ENCODE data around the gene TBC1D24. TPM values are rescaled to one million over a fixed set of nuclear protein-coding genes. Genes with fewer than 3 reads are reported as not detected.
A peak's percentile ranks its signal among the peaks of the same experiment; 100 is the strongest.

The TBC1D24 gene
- total and polyA plus RNA-seq, 9 of the 15 experiments (the other 6 are each of a cell fraction or from before 2014, with no cell fraction given), result 1.7 to 22.6 (median 7.2) TPM

GRCh38 chr16:2513405-2514332 lies 38.7 kb downstream of the TBC1D24 start, which contains the start of gene ATP6V0C (continued):
- no peak for TF ChIP-seq CBX5 (IDR thresholded peaks at IDR 0.05; ENCODE audit: borderline replicate concordance, low read depth)
- TF ChIP-seq ZBED1 (IDR thresholded peaks at IDR 0.05), result no peak
- no peak for TF ChIP-seq ZFP30 (CRISPR knock-in tag; IDR thresholded peaks at IDR 0.05; ENCODE audit: borderline replicate concordance)
- no peak for TF ChIP-seq SMARCA4 (IDR thresholded peaks at IDR 0.05)
- no peak for TF ChIP-seq SNIP1 (IDR thresholded peaks at IDR 0.05; ENCODE audit: low read depth)
- TF ChIP-seq MNT (conservative IDR thresholded peaks at IDR 0.05), result peak in 1 of 2 experiments; percentile 71; a peak in 2 of 4 replicates
- TF ChIP-seq SP2 (IDR thresholded peaks at IDR 0.05; ENCODE audit: extremely low read depth, low read depth, low read length, poor library complexity, severe bottlenecking), result no peak
- TF ChIP-seq TBL1XR1 (IDR thresholded peaks at IDR 0.05; ENCODE audit: low read length in 2 of 2), result no peak
- TF ChIP-seq, protein P1, sequence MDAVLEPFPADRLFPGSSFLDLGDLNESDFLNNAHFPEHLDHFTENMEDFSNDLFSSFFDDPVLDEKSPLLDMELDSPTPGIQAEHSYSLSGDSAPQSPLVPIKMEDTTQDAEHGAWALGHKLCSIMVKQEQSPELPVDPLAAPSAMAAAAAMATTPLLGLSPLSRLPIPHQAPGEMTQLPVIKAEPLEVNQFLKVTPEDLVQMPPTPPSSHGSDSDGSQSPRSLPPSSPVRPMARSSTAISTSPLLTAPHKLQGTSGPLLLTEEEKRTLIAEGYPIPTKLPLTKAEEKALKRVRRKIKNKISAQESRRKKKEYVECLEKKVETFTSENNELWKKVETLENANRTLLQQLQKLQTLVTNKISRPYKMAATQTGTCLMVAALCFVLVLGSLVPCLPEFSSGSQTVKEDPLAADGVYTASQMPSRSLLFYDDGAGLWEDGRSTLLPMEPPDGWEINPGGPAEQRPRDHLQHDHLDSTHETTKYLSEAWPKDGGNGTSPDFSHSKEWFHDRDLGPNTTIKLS (IDR thresholded peaks at IDR 0.05; ENCODE audit: borderline replicate concordance, low read depth), result no peak
- peak; percentile 85 for TF ChIP-seq REST (IDR thresholded peaks at IDR 0.05; ENCODE audit: borderline replicate concordance)
- TF ChIP-seq REST (CRISPR knock-in tag; IDR thresholded peaks at IDR 0.05; ENCODE audit: low read depth), result no peak
- no peak for TF ChIP-seq RHOXF2B (CRISPR knock-in tag; conservative IDR thresholded peaks at IDR 0.05)
- TF ChIP-seq PURB (CRISPR knock-in tag; IDR thresholded peaks at IDR 0.05; ENCODE audit: low read depth), result no peak
- no peak for TF ChIP-seq BDP1 (IDR thresholded peaks at IDR 0.05; ENCODE audit: insufficient read depth, insufficient read length)
- peak; percentile 93 for TF ChIP-seq CREM (IDR thresholded peaks at IDR 0.05; ENCODE audit: low read depth)
- TF ChIP-seq NCOA1 (IDR thresholded peaks at IDR 0.05; ENCODE audit: low read depth), result no peak
